Pancreas (tissue), 10 donors: Measurements from ENCODE around the gene CYP2C19. TPM values are rescaled to one million over a fixed set of nuclear protein-coding genes. Genes with fewer than 3 reads are reported as not detected.
"Not testable (repeated sequence)": the region's sequence is repeated elsewhere in the genome, so short reads cannot be mapped to it uniquely, and the experiment has no call there.

Experiments
- ATAC-seq, 4 donors: fragments of 200-7000 bp; cut with Tn5 transposase; one replicate each; pipeline versions ENCODE4 v1.8.0 to v1.9.1; 2020; ENCODE audit warnings: mild to moderate bottlenecking in 4 of 4, moderate library complexity in 4 of 4
- DNase-seq, 6 donors: peaks; one replicate each; pipeline ENCODE4 v3.0.0-alpha.2; 2020
- FAIRE-seq: peaks from 2 replicates; lab custom pipeline; 2012; peaks lifted over from hg19 to GRCh38; lab: Jason Lieb, UNC
- H3K27ac ChIP-seq, 4 donors: fragments of 200-600 bp; sonication (generic); 1 replicate in 3 of 4; 2 replicates in 1 of 4; pipeline versions ENCODE4 v1.5.0 to v1.8.0; 2020
- H3K27me3 ChIP-seq, 4 donors: fragments of 200-600 bp; one replicate each; pipeline ENCODE4 v1.8.0; 2021
- H3K36me3 ChIP-seq, 3 donors: fragments of 200-600 bp; sonication (generic) in 1 of 3; one replicate each; pipeline versions ENCODE4 v1.5.0 to v1.8.0; 2020 to 2021
- H3K4me1 ChIP-seq, 3 donors: fragments of 200-600 bp; one replicate each; pipeline ENCODE4 v1.8.0; 2021
- H3K4me3 ChIP-seq, 4 donors: fragments of 200-600 bp; sonication (generic) in 2 of 4; one replicate each; pipeline versions ENCODE4 v1.5.0 to v1.8.0; 2020 to 2021
- H3K9me3 ChIP-seq, 4 donors: fragments of 200-600 bp; one replicate each; pipeline ENCODE4 v1.8.0; 2021
- CTCF ChIP-seq, 4 donors: fragments of 200-600 bp; sonication (generic) in 3 of 4; IDR thresholded peaks; one replicate each; pipeline versions ENCODE4 v1.5.0 to v1.8.0; 2021; ENCODE audit warnings: antibody characterized with exemption in 4 of 4
- WGBS, 2 donors: extraction: QIAGEN DNeasy Blood & Tissue Kit; methylation state at CpG; one replicate each; pipeline ENCODE4 v1.1.7; 2013; 5-methylcytosine and 5-hydroxymethylcytosine counted together
- intact Hi-C, 3 donors: fragments of 100-400 bp; cut with DNase I; formaldehyde crosslinking; loops; one replicate each; pipeline versions ENCODE4 v1.11.1 to v1.14.2; 2022
- polyA plus RNA-seq, 2 donors: library from polyadenylated mRNA; stranded (reverse); fragments of 200-250 nt; gene quantifications; one replicate each; pipeline ENCODE4 v1.2.3, GENCODE V29; 2013
- total RNA-seq, 6 donors: library from RNA; stranded (reverse); fragmentation: NEBNext Ultra II Directional in 4 of 6; extraction: Animal tissue kit (Norgen Biotek cat#: 25700) in 4 of 6; gene quantifications; one replicate each; pipeline versions ENCODE4 v1.2.1 to v1.2.4, GENCODE V29; 2021 to 2023
- donor health status: healthy with polysubstance abuse.
- donor health status: DM: no; HTN: no; CAD: no; lungs with moderate emphysema.
- donor health status: DM: no; HTN: no; CAD: no.
- donor health status: control.
- donor health status: control.
- donor health status: Bipolar disorder and iron deficiency.
- donor health status: DM: yes; HTN: yes; CAD: no.
- donor health status: DM: no; HTN: no; CAD: no.
- donor health status: DM: no; HTN: no; CAD: no.
- donor health status: DM: yes; HTN: yes; CAD: no.

CYP2C19 gene
- total and polyA plus RNA-seq, 8 donors: 0.04 to 0.44 (median 0.28) TPM; not detected in 3

GRCh38 chr10:94747838-94748237 is 14.6 kb upstream of the CYP2C19 start:
- H3K27me3 ChIP-seq: no peaks in the 10 kb centered on the region
- FAIRE-seq: no peak
- H3K4me3 ChIP-seq: no peak overlapping the region
- 8 to 9% methylated on average over 4 of the region's 4 CpGs for WGBS, 2 donors
- H3K9me3 ChIP-seq: no peaks in the 10 kb centered on the region
- H3K4me1 ChIP-seq: no peaks in the 10 kb centered on the region
- H3K36me3 ChIP-seq: no peaks in the 10 kb centered on the region
- intact Hi-C loops: no loop called here
- ATAC-seq: peak; percentile 55 to 74 (median 64)
- no peak overlapping the region for H3K27ac ChIP-seq
- DNase-seq: no peak
- TF ChIP-seq CTCF (IDR thresholded peaks at IDR 0.05): no peak

GRCh38 chr10:94757916-94758315 is 4.6 kb upstream of the CYP2C19 start:
- H3K4me3 ChIP-seq: no peak overlapping the region
- no peaks in the 10 kb centered on the region for H3K36me3 ChIP-seq
- intact Hi-C loops: no loop called here
- FAIRE-seq: no peak
- no peaks in the 10 kb centered on the region for H3K4me1 ChIP-seq
- 62% methylated on average over 2 of the region's 2 CpGs for WGBS, 2 donors
- H3K27ac ChIP-seq: no peak overlapping the region
- no peak for ATAC-seq
- TF ChIP-seq CTCF (IDR thresholded peaks at IDR 0.05): no peak
- H3K9me3 ChIP-seq: no peaks in the 10 kb centered on the region
- no peaks in the 10 kb centered on the region for H3K27me3 ChIP-seq
- DNase-seq: peak in 1 of 6 donors; percentile 19

- H3K4me1 ChIP-seq: no peaks in the 10 kb centered on the region
- H3K36me3 ChIP-seq: no peaks in the 10 kb centered on the region
- DNase-seq: no peak
- no peaks in the 10 kb centered on the region for H3K27me3 ChIP-seq
- no peak for ATAC-seq
- 40 to 53% methylated on average over 2 of the region's 2 CpGs for WGBS, 2 donors
- FAIRE-seq: no peak
- TF ChIP-seq CTCF (IDR thresholded peaks at IDR 0.05): no peak
- H3K9me3 ChIP-seq: no peaks in the 10 kb centered on the region
- no peak overlapping the region for H3K27ac ChIP-seq
- H3K4me3 ChIP-seq: no peak overlapping the region
- intact Hi-C loops: no loop called here
Measured at GRCh38 chr10:94760586-94761178, 1.8 kb upstream of the CYP2C19 start.

GRCh38 chr10:94775425-94775824 is 12.9 kb downstream of the CYP2C19 start:
- H3K4me1 ChIP-seq, FAIRE-seq, H3K36me3 ChIP-seq, H3K9me3 ChIP-seq, H3K27ac ChIP-seq, ATAC-seq, H3K27me3 ChIP-seq, intact Hi-C loops, DNase-seq, H3K4me3 ChIP-seq: not testable (repeated sequence)
- WGBS, 2 donors: 87 to 93% methylated on average over 6 of the region's 6 CpGs

- no peak for TF ChIP-seq CTCF (IDR thresholded peaks at IDR 0.05)
- no peak for DNase-seq
- no peaks in the 10 kb centered on the region for H3K36me3 ChIP-seq
- no peaks in the 10 kb centered on the region for H3K27me3 ChIP-seq
- H3K9me3 ChIP-seq: no peaks in the 10 kb centered on the region
- FAIRE-seq: no peak
- 33 to 34% methylated on average over 5 of the region's 5 CpGs for WGBS, 2 donors
- H3K4me3 ChIP-seq: no peak overlapping the region
- intact Hi-C loops: no loop called here
- no peak overlapping the region for H3K27ac ChIP-seq
- no peaks in the 10 kb centered on the region for H3K4me1 ChIP-seq
- no peak for ATAC-seq
Measured at GRCh38 chr10:94777886-94778458, 15.5 kb downstream of the CYP2C19 start.
